PC-9 (cell line): ENCODE measurements around the gene EPHB2.

Source experiments
- EZH2 ChIP-seq: fragments of 200-600 bp; sonication (generic); IDR thresholded peaks from 2 replicates; pipeline ENCODE4 v1.8.0; 2017; ENCODE audit warnings: antibody characterized with exemption, low read depth
- TF ChIP-seq, protein P1 (sequence below): fragments of 200-600 bp; sonication (generic); conservative IDR thresholded peaks from 2 replicates; pipeline ENCODE4 v1.6.1; 2017; ENCODE audit warnings: mixed run types, antibody characterized with exemption, mild to moderate bottlenecking, moderate library complexity

DNA sequence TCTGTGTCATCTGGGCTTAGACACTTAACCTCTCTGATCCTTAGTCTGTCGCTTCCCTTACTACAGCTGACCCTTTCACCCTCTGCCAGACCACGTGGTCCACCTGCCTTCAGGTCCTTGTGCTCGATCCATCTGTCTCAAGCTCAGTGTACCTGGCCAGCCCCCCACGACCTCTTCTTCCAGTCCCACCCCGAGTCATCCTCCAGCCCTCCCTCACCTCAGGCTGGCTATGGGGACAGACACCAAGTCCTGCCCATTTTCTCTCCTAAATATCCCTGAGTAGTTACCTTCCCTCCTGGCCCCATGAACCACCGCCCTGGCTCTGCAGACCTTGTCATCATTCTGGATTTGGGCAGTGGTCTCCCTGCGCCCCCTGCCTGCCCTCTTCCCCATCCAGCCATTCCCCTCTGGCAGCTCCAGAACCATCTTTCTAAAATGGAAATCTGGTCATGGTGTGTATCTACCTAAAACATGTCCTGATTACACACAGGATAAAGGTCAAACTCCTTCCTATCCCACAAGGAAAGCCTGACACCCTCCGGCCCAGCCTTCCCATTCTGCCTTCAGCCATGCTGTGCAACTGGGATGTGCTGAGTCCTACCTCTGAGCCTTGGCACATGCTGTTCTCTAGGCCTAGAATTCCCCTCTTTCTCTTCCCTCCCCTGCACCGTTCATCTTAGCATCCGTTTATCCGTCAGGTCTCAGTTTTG, 107.6 kb downstream of the EPHB2 start:
- TF ChIP-seq, protein P1, sequence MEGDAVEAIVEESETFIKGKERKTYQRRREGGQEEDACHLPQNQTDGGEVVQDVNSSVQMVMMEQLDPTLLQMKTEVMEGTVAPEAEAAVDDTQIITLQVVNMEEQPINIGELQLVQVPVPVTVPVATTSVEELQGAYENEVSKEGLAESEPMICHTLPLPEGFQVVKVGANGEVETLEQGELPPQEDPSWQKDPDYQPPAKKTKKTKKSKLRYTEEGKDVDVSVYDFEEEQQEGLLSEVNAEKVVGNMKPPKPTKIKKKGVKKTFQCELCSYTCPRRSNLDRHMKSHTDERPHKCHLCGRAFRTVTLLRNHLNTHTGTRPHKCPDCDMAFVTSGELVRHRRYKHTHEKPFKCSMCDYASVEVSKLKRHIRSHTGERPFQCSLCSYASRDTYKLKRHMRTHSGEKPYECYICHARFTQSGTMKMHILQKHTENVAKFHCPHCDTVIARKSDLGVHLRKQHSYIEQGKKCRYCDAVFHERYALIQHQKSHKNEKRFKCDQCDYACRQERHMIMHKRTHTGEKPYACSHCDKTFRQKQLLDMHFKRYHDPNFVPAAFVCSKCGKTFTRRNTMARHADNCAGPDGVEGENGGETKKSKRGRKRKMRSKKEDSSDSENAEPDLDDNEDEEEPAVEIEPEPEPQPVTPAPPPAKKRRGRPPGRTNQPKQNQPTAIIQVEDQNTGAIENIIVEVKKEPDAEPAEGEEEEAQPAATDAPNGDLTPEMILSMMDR: no peak
- no peak for TF ChIP-seq EZH2
